HepG2 (cell line): ENCODE measurements around the gene RPS6KA5.

ENCODE experiments used
- CTCF ChIP-seq: sonication (generic); formaldehyde crosslinking; IDR thresholded peaks from 2 replicates; pipeline ENCODE4 v1.5.0; 2020; ENCODE audit warnings: mild to moderate bottlenecking, missing genetic modification reagents, moderate library complexity
- SMC3 ChIP-seq: IDR thresholded peaks from 2 replicates; pipeline ENCODE4 v1.6.1; 2011; ENCODE audit warnings: low read length, improper control_type of control experiment
- TF ChIP-seq, protein P1 (sequence below): sonication (generic); formaldehyde crosslinking; IDR thresholded peaks from 2 replicates; pipeline ENCODE4 v1.8.0; 2022; ENCODE audit warnings: low read depth, missing genetic modification reagents

GRCh38 chr14:90894241-90894640, 166.2 kb downstream of the RPS6KA5 start:
- TF ChIP-seq, protein P1, sequence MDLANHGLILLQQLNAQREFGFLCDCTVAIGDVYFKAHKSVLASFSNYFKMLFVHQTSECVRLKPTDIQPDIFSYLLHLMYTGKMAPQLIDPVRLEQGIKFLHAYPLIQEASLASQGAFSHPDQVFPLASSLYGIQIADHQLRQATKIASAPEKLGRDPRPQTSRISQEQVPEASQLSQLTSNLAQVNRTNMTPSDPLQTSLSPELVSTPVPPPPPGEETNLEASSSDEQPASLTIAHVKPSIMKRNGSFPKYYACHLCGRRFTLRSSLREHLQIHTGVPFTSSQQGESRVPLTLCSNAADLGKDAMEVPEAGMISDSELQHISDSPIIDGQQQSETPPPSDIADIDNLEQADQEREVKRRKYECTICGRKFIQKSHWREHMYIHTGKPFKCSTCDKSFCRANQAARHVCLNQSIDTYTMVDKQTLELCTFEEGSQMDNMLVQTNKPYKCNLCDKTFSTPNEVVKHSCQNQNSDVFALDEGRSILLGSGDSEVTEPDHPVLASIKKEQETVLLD (CRISPR knock-in tag): no peak
- no peak for TF ChIP-seq SMC3
- no peak for TF ChIP-seq CTCF (CRISPR knock-in tag)
